Neuronal stem cell (in vitro differentiated cells): ENCODE results near the gene ZBTB7C.

Source experiments
- DNase-seq: peaks from one replicate; pipeline ENCODE4 v3.0.0-alpha.2; 2013; ENCODE audit warnings: low spot score
- H2AFZ ChIP-seq: one replicate; pipeline ENCODE4 v1.6.1; 2013; ENCODE audit warnings: mild to moderate bottlenecking, low read length, inconsistent platforms
- H2AK5ac ChIP-seq: 2 replicates; pipeline ENCODE4 v1.6.1; 2013; ENCODE audit warnings: low read depth, mild to moderate bottlenecking, inconsistent platforms, low read length, moderate library complexity, mixed read lengths
- H2BK120ac ChIP-seq: 2 replicates; pipeline ENCODE4 v1.6.1; 2013; ENCODE audit warnings: low read depth, mild to moderate bottlenecking, inconsistent platforms, low read length, moderate library complexity, mixed read lengths
- H2BK12ac ChIP-seq: one replicate; pipeline ENCODE4 v1.6.1; 2013; ENCODE audit warnings: low read length, inconsistent platforms
- H2BK15ac ChIP-seq: 2 replicates; pipeline ENCODE4 v1.6.1; 2013; ENCODE audit warnings: mild to moderate bottlenecking, low read length, inconsistent platforms, mixed read lengths
- H2BK5ac ChIP-seq: one replicate; pipeline ENCODE4 v1.6.1; 2013; ENCODE audit warnings: inconsistent platforms, mild to moderate bottlenecking, low read length, moderate library complexity
- H3K14ac ChIP-seq: one replicate; pipeline ENCODE4 v1.6.1; 2013; ENCODE audit warnings: low read length, inconsistent platforms
- H3K18ac ChIP-seq: 2 replicates; pipeline ENCODE4 v1.6.1; 2013; ENCODE audit warnings: low read length, inconsistent platforms
- H3K23ac ChIP-seq: 2 replicates; pipeline ENCODE4 v1.6.1; 2013; ENCODE audit warnings: low read depth, mild to moderate bottlenecking, mixed read lengths, low read length, inconsistent platforms; ENCODE audit not compliant: poor library complexity
- H3K27ac ChIP-seq: replicated peaks from 3 replicates; pipeline ENCODE4 v1.5.1; 2013; ENCODE audit warnings: low read length, inconsistent platforms
- H3K27me3 ChIP-seq, 3 experiments: 2 replicates each; pipeline ENCODE4 v1.6.1; 2013; ENCODE audit warnings: low read length in 3 of 3, mild to moderate bottlenecking in 2 of 3, inconsistent platforms in 1 of 3, low read depth in 1 of 3, mixed read lengths in 1 of 3, moderate library complexity in 1 of 3; ENCODE audit not compliant: control insufficient read depth in 3 of 3, insufficient read depth in 3 of 3
- H3K36me3 ChIP-seq, 2 donors: replicated peaks in 1 of 2; 2 replicates each; pipeline ENCODE4 v1.6.1; 2013; ENCODE audit warnings: low read length in 2 of 2; ENCODE audit not compliant: control insufficient read depth in 2 of 2, insufficient read depth in 2 of 2
- H3K4ac ChIP-seq: 2 replicates; pipeline ENCODE4 v1.6.1; 2013; ENCODE audit warnings: inconsistent platforms, mild to moderate bottlenecking, low read length, moderate library complexity
- H3K4me1 ChIP-seq, 2 donors: 1 replicate in 1 of 2; 2 replicates in 1 of 2; pipeline ENCODE4 v1.6.1; 2013; ENCODE audit warnings: low read length in 2 of 2, low read depth in 1 of 2; ENCODE audit not compliant: control insufficient read depth in 2 of 2, insufficient read depth in 1 of 2
- H3K4me2 ChIP-seq: one replicate; pipeline ENCODE4 v1.6.1; 2013; ENCODE audit warnings: mild to moderate bottlenecking, low read length, inconsistent platforms; ENCODE audit not compliant: insufficient read depth, poor library complexity, severe bottlenecking
- H3K4me3 ChIP-seq, 2 donors: 2 replicates each; pipeline ENCODE4 v1.5.1; 2013; ENCODE audit warnings: low read length in 2 of 2, mild to moderate bottlenecking in 2 of 2, inconsistent platforms in 1 of 2, moderate library complexity in 1 of 2
- H3K79me1 ChIP-seq: one replicate; pipeline ENCODE4 v1.6.1; 2013; ENCODE audit warnings: low read depth, mild to moderate bottlenecking, inconsistent platforms, low read length, moderate library complexity
- H3K9ac ChIP-seq: one replicate; pipeline ENCODE4 v1.6.1; 2013; ENCODE audit warnings: mild to moderate bottlenecking, low read depth, low read length, inconsistent platforms; ENCODE audit not compliant: poor library complexity
- H3K9me3 ChIP-seq, 2 donors: replicated peaks in 1 of 2; 2 replicates each; pipeline versions ENCODE3 to v1.6.1; 2013; ENCODE audit warnings: low read length in 2 of 2, mild to moderate bottlenecking in 2 of 2, inconsistent platforms in 1 of 2, low read depth in 1 of 2, mixed read lengths in 1 of 2, moderate library complexity in 1 of 2; ENCODE audit not compliant: control insufficient read depth in 2 of 2, insufficient read depth in 1 of 2
- H4K8ac ChIP-seq: one replicate; pipeline ENCODE4 v1.6.1; 2013; ENCODE audit warnings: low read depth, mild to moderate bottlenecking, inconsistent platforms, low read length, moderate library complexity
- H4K91ac ChIP-seq: one replicate; pipeline ENCODE4 v1.6.1; 2013; ENCODE audit warnings: low read length, low read depth, mild to moderate bottlenecking, inconsistent platforms; ENCODE audit not compliant: poor library complexity
- WGBS, 2 donors: extraction: QIAGEN DNeasy Blood & Tissue Kit; methylation state at CpG; one replicate each; pipeline ENCODE4 v1.1.7; 2013; ENCODE audit warnings: missing lambda C conversion rate in 2 of 2, mixed read lengths in 1 of 2; ENCODE audit not compliant: insufficient read length in 2 of 2, insufficient replicate concordance in 1 of 2; ENCODE audit errors: extremely low coverage in 2 of 2; 5-methylcytosine and 5-hydroxymethylcytosine counted together

ZBTB7C gene

DNA sequence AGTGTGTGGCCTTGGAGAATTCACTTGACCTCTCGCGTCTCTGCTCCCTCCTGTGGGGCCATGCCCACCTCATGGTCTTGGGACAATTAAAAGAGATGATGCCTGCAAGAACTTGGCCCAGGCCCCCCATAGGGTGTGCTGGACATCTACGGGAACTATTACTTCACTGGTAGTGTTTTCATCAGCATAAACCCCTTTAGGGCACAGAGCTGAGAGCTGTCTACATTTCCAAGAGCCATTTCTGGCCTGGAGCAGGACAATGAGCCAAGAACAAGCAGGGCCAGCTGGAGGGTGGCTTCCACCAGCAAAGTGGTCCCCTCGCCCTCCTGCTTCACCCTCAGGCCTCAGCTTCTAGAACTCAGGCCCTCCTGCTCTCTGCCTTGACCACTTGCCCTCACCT is 232.3 kb downstream of the ZBTB7C start:
- Histone ChIP-seq H3K4ac (no peak overlapping the region), H2BK5ac (no peak overlapping the region), H3K9me3 (peaks cover 0 to 1% of the 10 kb centered on the region in 2 donors), H3K27ac (no peak overlapping the region), H3K79me1 (no peaks in the 10 kb centered on the region), H3K9ac (no peak overlapping the region), H2BK120ac (no peak overlapping the region), H3K18ac (no peak overlapping the region), H2AK5ac (no peak overlapping the region), H3K14ac (peak overlapping the region; percentile 15), H2BK15ac (no peak overlapping the region), H3K4me2 (no peak overlapping the region), H2AFZ (no peak overlapping the region), H3K4me3 (no peak overlapping the region), H4K91ac (no peak overlapping the region), H3K36me3 (no peaks in the 10 kb centered on the region), H3K4me1 (no peaks in the 10 kb centered on the region), H3K27me3 (peaks cover 0 to 8% (median 0%) of the 10 kb centered on the region in 3 experiments), H2BK12ac (no peak overlapping the region), H4K8ac (no peak overlapping the region), H3K23ac (no peak overlapping the region)
- no peak for DNase-seq
- WGBS, 2 donors, result no CpG with 5 or more reads among the region's 4 CpGs

DNA sequence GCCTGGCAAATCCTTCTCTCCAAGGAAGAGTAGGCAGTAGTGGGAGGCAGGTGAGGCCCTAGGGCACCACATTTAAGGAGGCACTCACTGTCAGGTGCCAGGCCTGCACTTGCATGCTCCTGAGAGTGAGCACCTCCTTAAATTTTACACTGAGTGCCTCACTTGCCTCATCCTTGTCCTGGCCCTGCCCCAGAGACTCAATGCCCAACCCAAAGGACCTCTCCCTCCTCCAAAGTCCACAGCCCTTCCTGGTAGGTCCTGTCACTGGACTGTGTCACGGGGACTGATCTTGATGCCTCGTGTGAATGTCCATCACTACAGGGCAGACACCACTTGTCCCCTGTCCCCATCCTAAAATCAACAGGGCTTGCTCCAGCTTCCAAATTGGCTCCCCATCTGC is 235.6 kb downstream of the ZBTB7C start:
- Histone ChIP-seq H2BK12ac (no peak overlapping the region), H2BK5ac (no peak overlapping the region), H3K14ac (no peak overlapping the region), H2AK5ac (no peak overlapping the region), H4K8ac (no peak overlapping the region), H3K4me3 (no peak overlapping the region), H3K18ac (no peak overlapping the region), H3K36me3 (no peaks in the 10 kb centered on the region), H3K4me1 (no peaks in the 10 kb centered on the region), H4K91ac (no peak overlapping the region), H3K9me3 (peaks cover 0 to 1% of the 10 kb centered on the region in 2 donors), H3K27ac (no peak overlapping the region), H2AFZ (no peak overlapping the region), H3K4ac (no peak overlapping the region), H3K27me3 (peaks cover 0 to 16% (median 0%) of the 10 kb centered on the region in 3 experiments), H2BK15ac (no peak overlapping the region), H3K23ac (no peak overlapping the region), H3K4me2 (no peak overlapping the region), H2BK120ac (no peak overlapping the region), H3K9ac (no peak overlapping the region), H3K79me1 (no peaks in the 10 kb centered on the region)
- no peak for DNase-seq
- no CpG with 5 or more reads among the region's 2 CpGs for WGBS, 2 donors

DNA sequence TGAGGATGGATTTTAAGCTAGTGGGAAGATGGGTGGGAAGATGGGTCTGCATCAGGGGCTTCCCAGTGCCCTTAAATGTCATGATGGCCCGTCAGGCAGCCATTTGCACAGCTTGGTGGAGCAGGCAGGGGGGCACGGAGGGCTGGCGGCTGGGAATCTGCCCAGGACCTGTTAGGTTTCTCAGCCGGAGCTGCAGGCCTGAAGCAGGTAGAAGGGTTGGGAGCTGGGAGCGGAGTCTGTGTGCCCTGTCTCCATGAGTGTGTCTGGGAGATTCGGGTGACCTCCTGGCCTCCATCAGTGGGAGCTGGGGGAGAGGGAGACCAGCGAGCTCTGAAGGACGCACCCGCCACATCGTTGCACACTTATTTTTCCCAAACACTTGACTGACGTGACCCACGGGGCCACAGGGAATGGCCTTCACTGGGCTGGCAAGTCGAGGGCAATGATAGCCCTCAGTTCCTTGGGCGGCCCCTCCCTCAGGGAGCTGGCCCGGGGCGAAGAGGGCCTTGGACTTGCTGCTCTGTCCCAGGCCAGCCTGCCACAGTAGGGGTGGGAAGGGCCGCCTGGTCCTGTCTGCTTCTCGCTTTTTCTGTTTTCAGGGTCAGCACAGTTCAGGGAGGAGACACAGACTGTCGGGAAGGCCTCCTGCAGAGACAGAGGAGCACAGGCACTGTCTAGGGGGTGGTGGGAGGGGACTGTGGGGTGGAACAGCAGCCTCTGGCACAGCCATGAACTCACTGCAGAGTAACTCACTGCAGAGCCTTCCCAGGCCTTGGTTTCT is 236.8 kb downstream of the ZBTB7C start:
- Histone ChIP-seq H3K79me1 (no peaks in the 10 kb centered on the region), H3K4me1 (peaks cover 0 to 2% of the 10 kb centered on the region in 2 donors), H4K91ac (no peak overlapping the region), H2BK12ac (no peak overlapping the region), H3K23ac (peak overlapping the region; percentile 10), H3K27me3 (peaks cover 0 to 16% (median 0%) of the 10 kb centered on the region in 3 experiments), H2AK5ac (no peak overlapping the region), H3K9me3 (no peaks in the 10 kb centered on the region), H2BK15ac (no peak overlapping the region), H2BK5ac (no peak overlapping the region), H2AFZ (no peak overlapping the region), H3K9ac (no peak overlapping the region), H3K14ac (no peak overlapping the region), H3K4ac (no peak overlapping the region), H2BK120ac (no peak overlapping the region), H4K8ac (peak overlapping the region; percentile 75), H3K4me2 (no peak overlapping the region), H3K18ac (peak overlapping the region; percentile 73), H3K36me3 (no peaks in the 10 kb centered on the region), H3K4me3 (no peak overlapping the region), H3K27ac (no peak overlapping the region)
- WGBS, 2 donors, result no CpG with 5 or more reads among the region's 19 CpGs
- DNase-seq, result no peak

DNA sequence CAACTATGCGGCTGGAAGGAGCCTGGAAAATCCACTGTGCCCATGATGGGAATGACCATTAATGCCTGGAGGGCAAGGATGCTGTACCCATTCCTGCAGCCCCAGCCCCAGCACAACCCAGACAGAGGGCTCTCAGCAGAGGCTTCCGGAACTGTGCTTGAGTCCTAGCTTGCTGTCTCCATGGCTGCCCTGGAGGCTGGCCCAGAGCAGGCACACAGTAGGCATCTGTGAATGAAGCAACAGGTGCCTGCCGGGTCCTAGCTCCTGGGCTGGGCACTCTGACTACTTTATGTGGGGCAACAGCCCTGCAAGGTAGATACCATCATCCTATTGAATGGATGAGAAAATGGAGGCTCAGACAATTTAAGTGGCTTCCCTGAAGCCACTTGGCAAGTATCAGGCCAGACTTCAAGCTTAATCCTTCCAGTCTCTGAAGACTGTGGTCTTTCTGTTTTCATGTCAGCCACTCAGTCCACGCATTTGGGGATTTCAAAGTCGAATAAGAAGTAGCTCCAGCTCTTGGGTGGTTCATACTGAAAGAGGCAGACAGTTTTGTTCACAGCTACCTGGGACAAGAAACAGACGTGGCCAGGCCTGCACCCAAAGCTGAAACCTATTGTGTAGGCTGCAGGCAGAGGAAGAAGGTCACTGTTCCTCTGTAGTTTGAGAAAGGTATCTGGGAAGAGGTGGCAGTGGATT is 237.5 kb downstream of the ZBTB7C start:
- H3K4me2 ChIP-seq, result no peak overlapping the region
- WGBS, 2 donors, result no CpG with 5 or more reads among the region's 6 CpGs

More for the DNA sequence above, 237.5 kb downstream of the ZBTB7C start:
- H2AK5ac ChIP-seq, result no peak overlapping the region
- H3K9me3 ChIP-seq, result no peaks in the 10 kb centered on the region
- no peak overlapping the region for H2BK120ac ChIP-seq
- H3K23ac ChIP-seq, result no peak overlapping the region
- H3K27me3 ChIP-seq, result peaks cover 0 to 16% (median 0%) of the 10 kb centered on the region in 3 experiments
- no peak overlapping the region for H4K91ac ChIP-seq
- H2BK5ac ChIP-seq, result no peak overlapping the region
- peaks cover 0 to 8% of the 10 kb centered on the region in 2 donors for H3K4me1 ChIP-seq
- no peak overlapping the region for H3K27ac ChIP-seq
- no peak for DNase-seq
- no peaks in the 10 kb centered on the region for H3K79me1 ChIP-seq
- no peak overlapping the region for H4K8ac ChIP-seq
- no peak overlapping the region for H2BK15ac ChIP-seq
- H3K9ac ChIP-seq, result no peak overlapping the region
- no peak overlapping the region for H3K18ac ChIP-seq
- no peaks in the 10 kb centered on the region for H3K36me3 ChIP-seq
- no peak overlapping the region for H2AFZ ChIP-seq
- H3K4me3 ChIP-seq, result no peak overlapping the region
- H3K14ac ChIP-seq, result no peak overlapping the region
- H3K4ac ChIP-seq, result no peak overlapping the region
- H2BK12ac ChIP-seq, result no peak overlapping the region
